Activated CD8-positive, alpha-beta memory T cell treated with anti-CD3 and anti-CD28 coated beads, Interleukin-2, amount 50 U/mL, for 1 hour (primary cell): ENCODE measurements around the gene DDX23.

ENCODE experiments used
- DNase-seq: peaks from one replicate; pipeline ENCODE4 v3.0.0-alpha.2; 2020; ENCODE audit errors: extremely low read depth

DDX23 gene

DNA sequence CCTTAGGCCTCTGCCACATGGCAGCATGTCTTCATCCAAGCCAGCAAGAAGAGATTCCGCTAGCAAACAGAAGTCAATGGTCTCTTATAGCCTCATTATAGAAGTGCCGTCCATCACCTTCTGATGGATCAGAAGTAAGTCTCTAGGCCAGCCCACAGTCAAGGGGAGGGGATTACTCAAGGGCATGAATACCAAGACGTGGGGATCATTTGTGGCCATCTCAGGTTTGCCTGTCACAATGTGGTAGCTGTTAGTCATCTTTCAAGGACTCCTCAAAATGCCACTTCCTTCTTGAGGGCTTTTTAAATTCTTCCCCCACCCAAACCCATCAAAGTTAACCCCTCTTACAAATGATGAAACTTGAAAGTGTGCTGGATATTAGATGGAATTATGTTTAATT is 55.0 kb downstream of the DDX23 start:
- no peak for DNase-seq

DNA sequence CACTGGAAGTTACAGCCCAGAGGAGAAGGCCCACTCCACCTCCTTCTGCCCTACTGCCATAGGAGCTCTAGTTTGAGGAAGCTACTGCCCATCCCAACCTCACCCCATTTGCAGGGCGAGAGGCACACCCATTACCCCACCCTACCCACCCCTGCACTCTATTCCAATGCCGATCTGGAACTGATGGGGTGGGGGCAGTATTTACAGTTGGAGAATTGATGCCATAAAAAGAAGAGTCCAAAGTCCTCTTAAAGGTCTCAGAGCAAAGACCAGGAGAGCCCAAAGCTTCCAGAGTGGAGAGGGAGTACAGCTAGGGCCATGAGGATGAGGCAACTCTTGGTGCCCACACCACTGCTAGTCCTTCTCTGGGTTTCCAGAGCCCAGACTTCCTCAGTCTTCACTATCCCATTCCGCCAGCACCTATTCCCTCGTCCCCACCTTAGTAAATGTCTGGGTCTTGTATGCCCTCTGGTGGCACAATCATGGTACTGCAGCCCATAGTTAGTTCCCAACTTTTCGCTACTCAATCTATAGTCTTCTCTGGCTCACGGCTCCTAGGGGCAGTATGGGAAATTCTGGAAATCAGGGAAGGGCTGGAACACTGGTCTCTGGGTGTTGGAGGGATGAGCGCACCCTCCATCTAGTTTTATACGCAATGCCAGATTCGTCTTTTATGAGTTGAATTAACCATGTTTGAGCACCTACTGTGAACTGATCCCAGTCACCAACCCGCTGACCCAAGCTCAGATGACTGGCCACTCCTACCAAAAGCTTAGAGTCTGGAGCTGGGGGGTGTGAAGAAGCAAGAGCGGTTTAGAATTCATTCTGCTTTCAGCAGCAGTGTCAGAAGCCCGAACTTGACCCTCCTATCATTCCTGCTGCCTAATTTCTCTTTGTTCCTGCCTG is 56.2 kb downstream of the DDX23 start:
- DNase-seq: no peak

DNA sequence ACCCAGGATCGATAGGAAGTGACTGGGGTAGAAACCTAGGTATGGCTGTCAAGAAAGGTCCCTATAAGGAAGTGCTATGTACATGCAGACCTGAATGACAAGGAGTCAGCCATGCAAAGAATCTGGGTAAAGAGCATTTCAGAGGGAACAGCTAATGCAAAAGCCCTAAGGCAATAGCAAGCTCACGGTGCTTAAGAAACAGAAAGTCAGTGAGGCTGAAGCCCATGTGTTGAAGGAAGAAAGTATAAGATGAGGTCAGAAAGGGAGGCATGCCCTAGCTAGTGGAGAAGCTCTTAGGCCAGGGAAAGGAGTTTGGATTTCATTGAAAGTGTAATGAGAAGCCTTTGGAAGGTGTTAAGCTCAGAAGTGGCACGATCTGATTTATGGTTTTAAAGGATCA is 57.1 kb downstream of the DDX23 start:
- no peak for DNase-seq

DNA sequence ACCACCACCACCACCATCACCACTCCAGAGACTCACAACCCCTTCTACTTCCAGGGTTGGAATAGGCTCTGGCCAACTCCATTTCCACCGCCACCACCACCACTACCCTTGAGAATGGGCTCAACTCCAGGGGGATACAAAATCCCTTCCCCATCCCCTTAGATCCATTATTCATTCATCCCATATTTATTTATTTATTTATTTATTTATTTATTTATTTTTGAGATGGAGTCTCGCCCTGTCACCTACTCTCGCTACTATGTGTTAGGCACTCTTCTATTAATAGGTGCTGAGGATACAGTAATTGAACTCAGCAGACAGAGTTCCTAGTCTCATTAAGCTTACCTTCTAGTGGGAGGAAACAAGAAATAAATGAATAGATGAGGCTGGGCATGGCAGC is 58.3 kb downstream of the DDX23 start:
- no peak for DNase-seq

DNA sequence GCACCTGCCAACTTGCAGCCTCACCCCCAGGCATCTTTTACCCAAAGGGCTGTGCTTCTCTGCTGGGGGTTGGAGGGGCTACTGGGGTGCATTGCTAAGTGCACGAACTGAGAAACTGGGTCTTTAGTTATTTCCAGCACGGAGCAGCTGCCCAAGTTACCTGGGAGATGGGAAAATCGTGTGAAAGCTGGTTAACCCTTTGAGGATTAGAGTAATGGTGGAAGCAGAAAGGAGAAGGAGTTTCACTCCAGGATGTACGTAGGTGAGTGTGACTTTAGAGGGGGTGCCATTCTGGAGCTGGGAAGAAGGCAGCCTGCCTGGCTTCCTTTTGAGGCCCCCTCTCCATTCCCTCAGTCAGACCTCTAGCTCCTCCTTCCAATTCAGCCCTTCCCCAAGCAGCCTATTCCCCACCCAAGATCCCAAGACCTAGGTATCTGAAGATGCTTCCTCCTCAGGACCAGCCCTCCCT is 62.1 kb downstream of the DDX23 start:
- DNase-seq: no peak

DNA sequence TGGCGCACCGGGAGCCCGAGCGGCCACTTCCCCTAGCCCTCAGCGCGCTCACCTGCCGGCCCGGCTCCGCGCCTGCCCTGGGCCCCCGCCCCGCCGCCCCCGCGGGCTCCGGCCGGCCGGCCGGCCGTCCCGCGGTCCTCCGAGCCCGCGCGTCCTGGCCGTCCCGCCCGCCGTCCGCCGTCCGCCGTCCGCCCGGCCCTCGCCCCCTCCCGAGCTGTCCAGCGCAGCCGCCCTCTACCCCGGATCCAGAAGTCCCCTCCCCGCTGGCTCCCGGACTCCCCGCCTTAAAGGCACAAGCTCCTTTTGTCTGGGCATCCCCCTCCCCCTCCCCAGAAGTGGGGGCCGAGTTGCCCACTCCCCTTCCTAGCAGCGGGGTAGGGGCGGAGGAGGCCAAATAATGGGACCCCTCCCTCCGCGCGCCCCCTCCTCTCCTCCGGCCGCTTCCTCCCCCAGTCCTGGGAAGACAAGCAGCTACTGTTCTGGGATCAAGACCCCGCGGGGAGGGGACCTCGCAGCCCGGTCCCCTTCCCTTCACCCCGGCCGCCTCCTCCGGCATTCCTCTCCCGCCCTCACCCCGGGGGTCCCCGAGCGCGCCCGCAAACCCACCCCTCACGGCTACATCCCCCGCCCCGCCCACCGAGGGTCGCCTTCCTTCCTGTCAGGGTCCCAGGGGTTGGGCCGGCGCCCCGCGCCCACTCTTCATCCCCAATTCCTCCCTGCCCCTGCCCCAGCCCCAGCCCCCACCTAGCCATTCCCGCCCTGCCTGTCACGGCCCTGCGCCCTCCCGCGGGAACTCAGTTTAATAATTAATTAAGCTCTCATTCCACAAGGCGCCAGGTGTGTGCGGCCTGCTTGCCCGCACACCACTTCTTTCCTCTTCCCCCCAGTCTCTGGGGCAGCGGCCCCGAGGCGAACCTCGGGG is 62.8 kb downstream of the DDX23 start, which contains the start of gene ADCY6:
Gene ADCY6 (minus strand): TSS at position 236 of the 922 bp plus-strand sequence. CDS start 5,655 bp downstream, outside the sequence.
- no peak for DNase-seq

DNA sequence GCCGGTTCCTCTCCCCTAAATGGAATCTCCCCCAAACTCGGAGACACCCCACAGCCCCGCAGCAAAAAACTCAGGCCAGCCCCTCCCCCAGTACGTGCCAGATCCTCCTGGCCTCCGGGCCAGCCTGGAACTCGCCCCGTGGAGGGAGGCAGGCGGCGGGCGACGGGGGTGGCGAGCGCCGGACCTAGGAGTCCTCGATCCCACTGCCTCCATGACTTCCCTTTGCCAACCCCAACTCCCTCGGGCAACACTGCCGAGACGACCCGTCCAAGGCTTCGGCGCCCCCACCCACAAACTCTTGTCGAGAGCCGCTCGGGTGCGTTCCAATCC is 63.5 kb downstream of the DDX23 start:
- no peak for DNase-seq

DNA sequence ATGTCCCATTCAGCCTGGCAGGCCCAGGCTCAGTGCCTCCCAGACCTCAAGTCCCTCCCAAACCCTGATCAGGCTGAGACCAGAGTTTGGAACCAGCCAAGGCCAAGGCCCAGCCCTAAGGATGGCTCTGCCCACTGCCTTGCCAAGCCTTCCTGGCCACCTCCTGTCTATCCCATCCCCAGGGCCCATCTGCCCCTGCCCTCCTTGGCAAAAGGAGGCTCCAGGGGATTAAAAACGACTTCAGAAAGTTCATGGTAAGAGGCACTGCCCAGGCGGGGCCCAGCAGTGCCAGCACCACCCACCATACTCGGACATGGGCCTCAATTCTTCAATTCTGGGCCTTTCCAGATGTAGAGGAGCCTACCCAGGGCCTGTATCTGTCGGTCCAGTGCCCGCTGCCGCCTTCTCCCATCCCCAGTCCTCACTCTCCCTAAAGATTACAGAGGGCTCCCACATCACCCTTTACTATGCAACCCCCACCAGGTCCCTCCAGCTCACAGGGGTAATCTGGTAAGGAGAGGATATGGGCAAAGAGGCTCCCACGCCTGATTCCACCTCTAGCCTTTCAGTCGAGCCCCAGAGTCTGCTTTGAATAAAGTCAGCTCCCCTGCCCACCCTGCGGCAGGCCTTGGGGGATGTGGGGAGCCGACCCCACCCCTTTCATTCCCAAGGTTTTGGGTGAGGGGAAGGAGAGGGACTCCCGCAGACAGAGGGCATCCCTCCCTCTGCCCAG is 64.0 kb downstream of the DDX23 start:
- no peak for DNase-seq

DNA sequence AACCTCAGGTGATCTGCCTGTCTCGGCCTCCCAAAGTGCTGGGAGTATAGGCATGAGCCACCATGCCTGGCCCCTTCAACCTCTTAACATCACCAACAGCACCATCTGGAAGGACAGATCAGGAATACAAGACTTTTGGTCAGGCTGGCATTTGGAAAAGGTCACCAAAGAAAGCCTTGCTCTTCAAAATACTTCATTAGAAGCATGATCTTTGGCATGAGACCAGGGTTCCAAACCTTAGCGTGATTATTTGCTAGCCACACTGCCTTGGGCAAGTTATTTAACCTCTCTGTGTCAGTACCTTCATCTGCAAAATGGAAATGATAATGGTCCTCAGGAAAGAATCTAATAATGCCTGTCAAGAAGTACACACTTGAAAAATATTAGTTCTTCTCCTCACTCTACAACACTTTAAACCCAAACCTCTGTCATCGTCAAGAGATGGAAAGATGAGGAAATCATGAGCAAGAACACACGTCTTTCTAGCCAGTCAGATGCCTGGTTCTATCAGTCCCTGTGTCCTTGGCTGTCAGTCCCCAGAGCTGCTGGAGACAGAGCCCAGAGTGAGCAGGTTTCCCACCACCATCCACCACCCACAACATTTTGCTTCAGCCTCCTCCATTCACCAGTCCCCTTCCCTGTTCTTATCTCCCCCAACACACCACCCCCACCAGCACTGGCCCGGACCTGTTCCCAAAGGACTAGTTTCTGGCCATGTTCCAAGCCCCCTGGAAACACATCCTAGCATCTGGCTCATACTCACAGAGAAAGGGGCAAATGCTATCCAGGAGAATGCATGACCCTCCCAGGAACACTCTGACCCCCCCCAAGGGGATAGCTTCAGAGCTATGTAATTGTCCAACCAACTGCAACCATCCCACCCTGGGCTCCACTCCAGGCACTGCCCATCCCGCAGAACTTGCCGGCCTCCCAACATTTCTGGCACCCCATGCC is 65.1 kb downstream of the DDX23 start:
- DNase-seq: no peak

DNA sequence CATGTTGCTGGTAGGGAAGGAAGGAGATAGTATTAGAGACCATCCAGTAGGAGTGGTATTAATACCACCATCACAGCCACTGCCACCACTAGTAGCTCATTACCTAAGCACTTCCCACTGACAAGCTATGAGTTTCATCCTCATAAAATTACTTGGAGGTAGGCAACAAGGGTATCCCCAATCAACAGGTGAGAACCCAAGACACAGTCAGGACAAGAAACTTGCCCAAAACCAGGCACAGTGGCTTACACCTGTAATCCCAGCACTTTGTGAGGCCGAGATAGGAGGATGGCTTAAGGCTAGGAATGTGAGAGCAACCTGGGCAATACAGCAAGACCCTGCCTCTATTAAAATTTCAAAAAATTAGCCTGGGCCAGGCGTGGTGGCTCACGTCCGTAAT is 68.5 kb downstream of the DDX23 start:
- no peak for DNase-seq

DNA sequence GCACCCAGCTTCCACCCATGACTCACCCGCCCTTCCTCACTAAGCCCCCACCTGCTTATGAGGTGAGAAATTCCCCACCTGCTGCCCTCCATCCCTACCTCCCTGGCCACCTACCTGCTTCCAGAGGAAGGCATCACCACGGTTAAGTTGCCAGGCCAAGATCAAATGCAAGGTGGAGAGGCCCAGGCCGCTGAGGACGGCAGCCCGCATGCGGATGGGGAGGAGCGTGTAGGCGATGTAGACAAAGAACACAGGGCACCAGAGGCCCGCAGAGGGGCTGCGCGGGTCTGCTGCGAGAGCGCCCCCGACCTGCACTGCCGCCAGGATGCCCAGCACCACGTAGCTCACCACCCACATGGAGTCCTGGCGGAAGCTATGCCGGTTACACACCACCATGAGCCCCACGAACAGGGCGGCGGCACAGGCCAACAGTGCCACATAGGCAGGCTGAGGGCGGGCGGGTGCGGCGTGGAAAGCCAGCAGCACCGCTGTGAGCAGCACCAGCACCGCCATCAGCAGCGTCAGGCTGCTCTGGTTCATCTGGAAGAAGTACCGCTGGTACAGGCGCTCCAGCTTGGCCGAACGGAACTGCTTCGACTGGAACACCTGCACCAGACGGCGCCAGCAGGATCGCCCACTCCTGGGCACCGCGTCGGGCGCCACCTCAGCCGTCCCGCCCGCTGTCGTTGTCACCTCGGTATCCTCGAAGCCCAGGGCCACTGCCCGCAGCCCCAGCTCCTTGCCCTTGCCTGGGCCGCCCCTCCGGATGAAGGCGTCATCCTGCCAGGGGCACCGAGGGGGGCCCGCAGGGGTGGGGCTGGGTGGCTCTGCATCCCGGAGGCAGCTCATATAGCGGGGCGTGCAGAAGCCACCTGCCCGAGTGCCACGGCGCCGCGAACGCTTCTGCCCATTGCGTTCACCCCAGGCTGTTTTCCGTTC is 69.2 kb downstream of the DDX23 start:
- DNase-seq: no peak

DNA sequence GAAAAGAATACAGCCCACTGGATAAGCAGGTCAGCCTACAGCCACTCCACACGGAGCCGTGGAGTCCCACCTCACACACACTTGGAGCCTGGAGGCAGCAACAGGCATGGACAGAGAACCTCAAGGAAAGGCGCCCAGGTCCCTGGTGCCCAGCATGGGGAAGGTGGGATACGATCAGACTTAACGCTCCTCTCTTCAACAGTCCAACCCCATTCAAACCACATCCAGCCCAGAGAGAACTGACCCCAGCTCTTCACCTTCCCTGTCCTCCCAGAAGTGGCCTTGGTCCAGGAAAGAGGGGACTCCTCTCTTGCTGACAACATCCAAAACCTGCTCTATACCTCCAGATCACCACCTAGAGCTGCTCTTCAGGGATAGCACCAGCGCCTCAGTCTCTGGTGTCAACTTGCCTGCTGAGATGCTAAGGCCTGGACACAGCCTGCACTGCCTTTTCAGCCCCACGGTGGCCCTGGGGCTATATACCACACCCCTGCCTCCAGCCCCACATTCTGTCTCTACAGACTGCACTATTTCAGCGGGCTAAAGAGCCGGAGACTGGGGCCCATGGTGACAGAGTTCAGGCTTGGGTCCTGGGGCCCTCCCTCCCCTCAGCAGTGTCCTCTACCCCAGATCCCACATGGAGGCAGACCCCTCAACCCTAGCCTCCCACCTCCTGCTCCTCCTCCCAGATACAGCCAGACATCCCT is 70.1 kb downstream of the DDX23 start:
- DNase-seq: no peak

DNA sequence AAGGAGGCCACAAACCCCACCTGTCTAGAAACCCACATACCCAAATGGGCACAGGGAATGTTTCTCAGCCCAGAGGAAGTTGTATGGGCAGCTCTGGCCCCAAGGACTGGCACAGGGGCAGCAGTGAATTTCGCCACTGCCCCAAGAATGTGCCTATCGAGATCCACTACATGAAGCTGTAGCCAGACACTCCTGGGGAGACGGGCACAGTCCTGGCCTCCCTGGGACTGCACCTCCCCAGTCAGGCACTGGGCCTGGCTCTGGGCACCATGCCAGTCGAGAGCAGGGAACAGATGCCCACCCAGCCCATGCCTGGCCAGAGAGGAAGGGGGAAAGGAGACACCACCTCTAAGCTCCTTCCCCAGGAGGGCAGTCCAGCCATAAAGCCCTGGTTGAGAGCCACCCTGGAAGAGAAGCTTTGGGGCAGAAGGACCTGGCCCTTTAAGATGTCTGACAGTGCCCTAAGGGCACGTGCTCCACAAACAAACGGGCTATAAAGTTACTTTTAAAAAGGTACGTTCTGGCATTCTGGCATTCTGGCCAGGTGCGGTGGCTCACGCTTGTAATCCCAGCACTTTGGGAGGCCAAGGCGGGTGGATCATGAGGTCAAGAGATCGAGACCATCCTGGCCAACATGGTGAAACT is 71.5 kb downstream of the DDX23 start:
- no peak for DNase-seq

DNA sequence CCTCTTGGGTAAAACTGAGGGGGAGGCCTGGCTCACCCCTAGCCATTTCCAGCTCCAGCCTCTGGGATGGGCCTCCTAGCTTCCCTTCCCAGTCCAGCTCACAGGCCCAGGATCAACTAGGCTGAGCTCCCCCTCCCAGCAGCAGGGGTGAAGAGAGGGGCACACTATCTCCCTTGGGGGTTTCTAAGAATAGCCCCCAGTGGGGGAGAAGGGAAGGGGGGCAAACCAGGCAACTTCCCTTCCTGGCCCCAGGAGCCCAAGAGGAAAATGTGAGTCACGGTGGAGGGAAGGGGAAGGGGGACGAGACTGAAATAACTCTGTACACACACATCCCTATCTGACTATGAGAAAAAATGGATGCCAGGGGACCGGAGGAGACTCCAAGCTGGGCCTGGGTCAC is 72.1 kb downstream of the DDX23 start:
- DNase-seq: no peak
